Hepatocyte (in vitro differentiated cells): ENCODE data around the gene KRT14.

Source experiments
- CTCF ChIP-seq: fragments of 200-600 bp; sonication (generic); IDR thresholded peaks from 2 replicates; pipeline ENCODE4 v1.5.1; 2016; ENCODE audit warnings: antibody characterized with exemption, mild to moderate bottlenecking; ENCODE audit not compliant: poor library complexity
- EZH2 ChIP-seq: fragments of 200-600 bp; sonication (generic); IDR thresholded peaks from 2 replicates; pipeline ENCODE4 v1.6.1; 2016; ENCODE audit warnings: antibody characterized with exemption, mild to moderate bottlenecking, borderline replicate concordance

- TF ChIP-seq CTCF (no peak), EZH2 (no peak)
Measured at GRCh38 chr17:41559548-41559947, 27.1 kb downstream of the KRT14 start.
